NCI-H82 treated with DMSO at 0.1 percent for 48 hours (cell line): ENCODE results near the gene HOXA11.
A peak's percentile ranks its signal among the peaks of the same experiment; 100 is the strongest.

Experiments used
- DNase-seq: peaks from one replicate; lab custom pipeline; 2025; ENCODE audit not compliant: unreplicated experiment; lab: John Stamatoyannopoulos, UW

The HOXA11 gene

GRCh38 chr7:27182285-27182841 lies 2.7 kb downstream of the HOXA11 start:
- no peak for DNase-seq

GRCh38 chr7:27181795-27182275 lies 3.2 kb downstream of the HOXA11 start:
- DNase-seq, result no peak

- no peak for DNase-seq
Observed at GRCh38 chr7:27180431-27181420, 4.3 kb downstream of the HOXA11 start.

GRCh38 chr7:27179503-27180430 lies 5.3 kb downstream of the HOXA11 start:
- DNase-seq, result no peak

- no peak for DNase-seq
Observed at GRCh38 chr7:27179030-27179429, 6.0 kb downstream of the HOXA11 start.

- no peak for DNase-seq
Observed at GRCh38 chr7:27178366-27178765, 6.7 kb downstream of the HOXA11 start.

GRCh38 chr7:27177795-27178320 lies 7.2 kb downstream of the HOXA11 start:
- DNase-seq, result peak; percentile 53

- DNase-seq, result no peak
Observed at GRCh38 chr7:27176962-27177794, 7.9 kb downstream of the HOXA11 start.

GRCh38 chr7:27176524-27176845 lies 8.5 kb downstream of the HOXA11 start:
- DNase-seq, result no peak

GRCh38 chr7:27175626-27176523 lies 9.2 kb downstream of the HOXA11 start:
- no peak for DNase-seq

- DNase-seq, result no peak
Observed at GRCh38 chr7:27174874-27175625, 10.0 kb downstream of the HOXA11 start.

GRCh38 chr7:27173956-27174873 lies 10.8 kb downstream of the HOXA11 start, which contains the start of gene HOXA10:
Gene HOXA10, minus strand, starts transcription at chr7:27174320. Its CDS starts 14 bp downstream, at chr7:27174306.
- DNase-seq, result no peak

GRCh38 chr7:27173511-27173955 lies 11.5 kb downstream of the HOXA11 start:
- DNase-seq, result no peak

- DNase-seq, result no peak
Observed at GRCh38 chr7:27172823-27173510, 12.1 kb downstream of the HOXA11 start.

GRCh38 chr7:27172315-27172774 lies 12.7 kb downstream of the HOXA11 start:
- DNase-seq, result no peak

- no peak for DNase-seq
Observed at GRCh38 chr7:27171637-27172314, 13.3 kb downstream of the HOXA11 start.
